Immature natural killer cell (primary cell): ENCODE results near the gene GFM2. TPM values are rescaled to one million over a fixed set of nuclear protein-coding genes. Genes with fewer than 3 reads are reported as not detected.
"Not testable (repeated sequence)": the region's sequence is repeated elsewhere in the genome, so short reads cannot be mapped to it uniquely, and the experiment has no call there.

Source experiments
- DNase-seq, 3 donors: peaks; one replicate each; pipeline ENCODE4 v3.0.0; 2022; ENCODE audit warnings: mixed read lengths in 1 of 3
- H3K27ac Mint-ChIP-seq, 6 donors: one replicate each; pipeline ENCODE4 v1.8.0; 2020; ENCODE audit warnings: mixed read lengths in 6 of 6, mild to moderate bottlenecking in 5 of 6, inconsistent platforms in 4 of 6, moderate library complexity in 3 of 6
- H3K27me3 Mint-ChIP-seq, 3 donors: one replicate each; pipeline ENCODE4 v1.8.0; 2020 to 2021; ENCODE audit warnings: low read depth in 3 of 3, mild to moderate bottlenecking in 3 of 3, mixed read lengths in 3 of 3, moderate library complexity in 3 of 3, inconsistent platforms in 1 of 3
- H3K36me3 Mint-ChIP-seq, 3 donors: one replicate each; pipeline ENCODE4 v1.8.0; 2020; ENCODE audit warnings: mixed read lengths in 3 of 3, inconsistent platforms in 2 of 3, mild to moderate bottlenecking in 2 of 3
- H3K4me1 Mint-ChIP-seq, 2 donors: one replicate each; pipeline ENCODE4 v1.8.0; 2020; ENCODE audit warnings: inconsistent platforms in 2 of 2, mild to moderate bottlenecking in 2 of 2, mixed read lengths in 2 of 2, moderate library complexity in 1 of 2
- H3K4me3 Mint-ChIP-seq, 5 donors: one replicate each; pipeline ENCODE4 v1.8.0; 2020; ENCODE audit warnings: mild to moderate bottlenecking in 5 of 5, mixed read lengths in 5 of 5, inconsistent platforms in 3 of 5, moderate library complexity in 3 of 5
- H3K9me3 Mint-ChIP-seq, 6 donors: one replicate each; pipeline ENCODE4 v1.8.0; 2020; ENCODE audit warnings: mild to moderate bottlenecking in 6 of 6, mixed read lengths in 6 of 6, inconsistent platforms in 4 of 6, moderate library complexity in 3 of 6
- polyA plus RNA-seq, 3 donors: library from polyadenylated mRNA; unstranded; fragments of 300-500 nt; fragmentation: Illumina TruSeq; gene quantifications; one replicate each; pipeline ENCODE4 v1.2.3, GENCODE V29; 2021

Gene GFM2
- polyA plus RNA-seq, 3 donors from 2014 or later: 7.4 to 13.6 (median 7.5) TPM

GRCh38 chr5:74765201-74765600 lies 1.7 kb downstream of the GFM2 start:
- Mint-ChIP-seq H3K9me3 (no peaks in the 10 kb centered on the region), H3K27me3 (peaks cover 0 to 3% (median 2%) of the 10 kb centered on the region in 3 donors), H3K27ac (peak overlapping the region in 2 of 6 donors; percentile 80 to 85), H3K4me3 (peak overlapping the region; percentile 52 to 100 (median 68)), H3K4me1 (peaks cover 37 to 52% of the 10 kb centered on the region in 2 donors), H3K36me3 (peaks cover under 1 to 11% (median 10%) of the 10 kb centered on the region in 3 donors)
- DNase-seq: no peak

- Mint-ChIP-seq H3K36me3 (peaks cover 5 to 12% (median 9%) of the 10 kb centered on the region in 3 donors), H3K9me3 (no peaks in the 10 kb centered on the region), H3K27me3 (peaks cover 0 to 3% (median 2%) of the 10 kb centered on the region in 3 donors), H3K4me1 (peaks cover 36 to 47% of the 10 kb centered on the region in 2 donors), H3K4me3 (no peak overlapping the region), H3K27ac (no peak overlapping the region)
- DNase-seq: no peak
Measured at GRCh38 chr5:74763504-74763903, 3.4 kb downstream of the GFM2 start.

GRCh38 chr5:74762599-74762998 lies 4.3 kb downstream of the GFM2 start:
- Mint-ChIP-seq H3K4me3 (no peak overlapping the region), H3K9me3 (no peaks in the 10 kb centered on the region), H3K4me1 (peaks cover 28 to 38% of the 10 kb centered on the region in 2 donors), H3K27me3 (peaks cover 0 to 3% (median 2%) of the 10 kb centered on the region in 3 donors), H3K27ac (no peak overlapping the region), H3K36me3 (peaks cover 9 to 15% (median 12%) of the 10 kb centered on the region in 3 donors)
- no peak for DNase-seq

- Mint-ChIP-seq H3K9me3 (peaks cover 0 to 2% (median 0%) of the 10 kb centered on the region in 6 donors), H3K27me3 (no peaks in the 10 kb centered on the region), H3K4me3 (no peak overlapping the region), H3K36me3 (peaks cover 19 to 23% (median 19%) of the 10 kb centered on the region in 3 donors), H3K27ac (no peak overlapping the region), H3K4me1 (peaks cover 17 to 24% of the 10 kb centered on the region in 2 donors)
- no peak for DNase-seq
Measured at GRCh38 chr5:74761241-74761640, 5.7 kb downstream of the GFM2 start.

GRCh38 chr5:74748742-74749141 lies 18.2 kb downstream of the GFM2 start:
- H3K36me3 Mint-ChIP-seq: peaks cover 20 to 59% (median 33%) of the 10 kb centered on the region in 3 donors

GRCh38 chr5:74738406-74738805 lies 28.5 kb downstream of the GFM2 start:
- Mint-ChIP-seq H3K27me3 (no peaks in the 10 kb centered on the region), H3K4me3 (no peak overlapping the region), H3K4me1 (no peaks in the 10 kb centered on the region), H3K27ac (no peak overlapping the region), H3K9me3 (no peaks in the 10 kb centered on the region), H3K36me3 (peaks cover 21 to 50% (median 25%) of the 10 kb centered on the region in 3 donors)
- DNase-seq: no peak

More at GRCh38 chr5:74748742-74749141, 18.2 kb downstream of the GFM2 start:
- not testable (repeated sequence) for DNase-seq, H3K9me3 Mint-ChIP-seq, H3K27me3 Mint-ChIP-seq, H3K4me1 Mint-ChIP-seq, H3K4me3 Mint-ChIP-seq, H3K27ac Mint-ChIP-seq

GRCh38 chr5:74736759-74737158 lies 30.2 kb downstream of the GFM2 start:
- no peak for DNase-seq
- Mint-ChIP-seq H3K27ac (no peak overlapping the region), H3K36me3 (peaks cover 20 to 54% (median 28%) of the 10 kb centered on the region in 3 donors), H3K27me3 (no peaks in the 10 kb centered on the region), H3K9me3 (no peaks in the 10 kb centered on the region), H3K4me3 (no peak overlapping the region), H3K4me1 (no peaks in the 10 kb centered on the region)

GRCh38 chr5:74725331-74725730 lies 41.6 kb downstream of the GFM2 start:
- peaks cover 19 to 45% (median 19%) of the 10 kb centered on the region in 3 donors for H3K36me3 Mint-ChIP-seq
- H3K27me3 Mint-ChIP-seq: no peaks in the 10 kb centered on the region
- no peak for DNase-seq
- peak overlapping the region in 3 of 6 donors; percentile 0 to 82 (median 21) for H3K27ac Mint-ChIP-seq
- H3K4me1 Mint-ChIP-seq: no peaks in the 10 kb centered on the region
- no peak overlapping the region for H3K4me3 Mint-ChIP-seq
- no peaks in the 10 kb centered on the region for H3K9me3 Mint-ChIP-seq

- no peak overlapping the region for H3K4me3 Mint-ChIP-seq
- H3K27me3 Mint-ChIP-seq: no peaks in the 10 kb centered on the region
- peaks cover 23 to 45% (median 26%) of the 10 kb centered on the region in 3 donors for H3K36me3 Mint-ChIP-seq
- no peaks in the 10 kb centered on the region for H3K4me1 Mint-ChIP-seq
- no peak for DNase-seq
- no peaks in the 10 kb centered on the region for H3K9me3 Mint-ChIP-seq
- H3K27ac Mint-ChIP-seq: peak overlapping the region in 1 of 6 donors; percentile 76
Measured at GRCh38 chr5:74722271-74722670, 44.6 kb downstream of the GFM2 start.

GRCh38 chr5:74717596-74717995 lies 49.3 kb downstream of the GFM2 start:
- peaks cover 18 to 42% (median 21%) of the 10 kb centered on the region in 3 donors for H3K36me3 Mint-ChIP-seq
- no peak for DNase-seq
- no peaks in the 10 kb centered on the region for H3K4me1 Mint-ChIP-seq
- H3K9me3 Mint-ChIP-seq: no peaks in the 10 kb centered on the region
- H3K27me3 Mint-ChIP-seq: no peaks in the 10 kb centered on the region
- H3K4me3 Mint-ChIP-seq: no peak overlapping the region
- no peak overlapping the region for H3K27ac Mint-ChIP-seq

- peaks cover 1 to 5% of the 10 kb centered on the region in 2 donors for H3K4me1 Mint-ChIP-seq
- H3K27ac Mint-ChIP-seq: peak overlapping the region in 1 of 6 donors; percentile 15
- peaks cover 16 to 30% (median 27%) of the 10 kb centered on the region in 3 donors for H3K36me3 Mint-ChIP-seq
Measured at GRCh38 chr5:74693191-74693590, 73.7 kb downstream of the GFM2 start.

GRCh38 chr5:74686962-74687751 lies 79.8 kb downstream of the GFM2 start:
- peak overlapping the region in 3 of 5 donors; percentile 2 to 84 (median 40) for H3K4me3 Mint-ChIP-seq
- H3K36me3 Mint-ChIP-seq: peaks cover 4 to 21% (median 9%) of the 10 kb centered on the region in 3 donors
- H3K9me3 Mint-ChIP-seq: no peaks in the 10 kb centered on the region
- H3K27me3 Mint-ChIP-seq: peaks cover 0 to 10% (median 2%) of the 10 kb centered on the region in 3 donors
- peak overlapping the region; percentile 19 to 89 (median 54) for H3K27ac Mint-ChIP-seq
- DNase-seq: no peak
- H3K4me1 Mint-ChIP-seq: peaks cover 24 to 31% of the 10 kb centered on the region in 2 donors

More at GRCh38 chr5:74693191-74693590, 73.7 kb downstream of the GFM2 start:
- Mint-ChIP-seq H3K27me3 (no peaks in the 10 kb centered on the region), H3K4me3 (no peak overlapping the region), H3K9me3 (no peaks in the 10 kb centered on the region)
- DNase-seq: no peak

- Mint-ChIP-seq H3K4me3 (peak overlapping the region; percentile 83 to 89 (median 84)), H3K4me1 (peaks cover 24 to 31% of the 10 kb centered on the region in 2 donors), H3K27me3 (peaks cover 0 to 10% (median 2%) of the 10 kb centered on the region in 3 donors), H3K36me3 (peaks cover 4 to 21% (median 6%) of the 10 kb centered on the region in 3 donors), H3K9me3 (no peaks in the 10 kb centered on the region), H3K27ac (peak overlapping the region; percentile 36 to 90 (median 82))
- DNase-seq: peak; percentile 13 to 28 (median 19)
Measured at GRCh38 chr5:74685979-74686631, 80.8 kb downstream of the GFM2 start.
